SK-N-SH (cell line): Measurements from ENCODE around the gene FMN1. TPM values are rescaled to one million over a fixed set of nuclear protein-coding genes. Genes with fewer than 3 reads are reported as not detected.

Experiments used
- CTCF ChIA-PET: fragments of 300-600, 350-600 bp; formaldehyde crosslinking; extraction: SDS; loops from one replicate; lab custom pipeline; 2021; lab: Yijun Ruan, JAX
- POLR2A ChIA-PET: fragments of 350-600 bp; sonication (Branson Sonifier 250); formaldehyde crosslinking; extraction: SDS; loops from one replicate; lab custom pipeline; 2020; ENCODE audit warnings: antibody characterized with exemption, inconsistent platforms; lab: Yijun Ruan, JAX
- DNase-seq: peaks from one replicate; pipeline ENCODE4 v3.0.0; 2012
- H2AFZ ChIP-seq: fragments of 200-600 bp; sonication (generic); 2 replicates; pipeline ENCODE4 v1.8.1; 2016; ENCODE audit warnings: antibody characterized with exemption, mild to moderate bottlenecking, low read depth
- H3F3A ChIP-seq: fragments of 200-600 bp; sonication (generic); replicated peaks from 2 replicates; pipeline ENCODE3; 2016; ENCODE audit warnings: antibody characterized with exemption, mild to moderate bottlenecking; ENCODE audit not compliant: insufficient read depth
- H3K27ac ChIP-seq, 2 experiments: fragments of 200-500 bp in 1 of 2; fragments of 200-600 bp in 1 of 2; sonication (Bioruptor generic) in 1 of 2; sonication (generic), shearing (Covaris generic) in 1 of 2; 2 replicates each; pipeline versions ENCODE4 v1.5.1 to v1.6.1; 2014 to 2016; ENCODE audit warnings: low read depth in 2 of 2, inconsistent platforms in 1 of 2, low read length in 1 of 2, mild to moderate bottlenecking in 1 of 2, mixed read lengths in 1 of 2
- H3K27me3 ChIP-seq: fragments of 200-600 bp; sonication (generic), shearing (Covaris generic); 2 replicates; pipeline ENCODE4 v1.6.1; 2016; ENCODE audit warnings: mixed run types; ENCODE audit not compliant: insufficient read depth
- H3K36me3 ChIP-seq, 2 experiments: fragments of 200-500 bp in 1 of 2; fragments of 200-600 bp in 1 of 2; sonication (Bioruptor generic) in 1 of 2; sonication (generic) in 1 of 2; replicated peaks in 1 of 2; 2 replicates each; pipeline versions ENCODE3 to v1.5.1; 2014 to 2016; ENCODE audit warnings: low read length in 1 of 2, mild to moderate bottlenecking in 1 of 2; ENCODE audit not compliant: insufficient read depth in 2 of 2, control insufficient read depth in 1 of 2
- H3K4me1 ChIP-seq, 2 experiments: fragments of 200-500 bp in 1 of 2; fragments of 200-600 bp in 1 of 2; sonication (Bioruptor generic) in 1 of 2; sonication (generic), shearing (Covaris generic) in 1 of 2; 2 replicates each; pipeline versions ENCODE4 v1.5.1 to v1.6.1; 2014 to 2016; ENCODE audit warnings: low read depth in 1 of 2, low read length in 1 of 2, mixed run types in 1 of 2; ENCODE audit not compliant: insufficient read depth in 2 of 2, control insufficient read depth in 1 of 2
- H3K4me2 ChIP-seq: fragments of 200-600 bp; sonication (generic), shearing (Covaris generic); 2 replicates; pipeline ENCODE4 v1.6.1; 2017; ENCODE audit warnings: mixed run types
- H3K4me3 ChIP-seq, 2 experiments: fragments of 200-500 bp in 1 of 2; fragments of 200-600 bp in 1 of 2; sonication (Bioruptor generic) in 1 of 2; sonication (generic), shearing (Covaris generic) in 1 of 2; 2 replicates each; pipeline versions ENCODE4 v1.5.1 to v1.8.1; 2014 to 2016; ENCODE audit warnings: low read depth in 2 of 2, inconsistent platforms in 1 of 2, low read length in 1 of 2, mild to moderate bottlenecking in 1 of 2, mixed read lengths in 1 of 2, moderate library complexity in 1 of 2
- H3K79me2 ChIP-seq: fragments of 200-600 bp; sonication (generic); 2 replicates; pipeline ENCODE4 v1.8.1; 2017; ENCODE audit warnings: mild to moderate bottlenecking; ENCODE audit not compliant: insufficient read depth
- H3K9ac ChIP-seq: fragments of 200-600 bp; sonication (generic); 2 replicates; pipeline ENCODE4 v1.6.1; 2017; ENCODE audit warnings: mixed run types
- H3K9me2 ChIP-seq: fragments of 200-600 bp; sonication (generic); 2 replicates; pipeline ENCODE4 v1.6.1; 2017; ENCODE audit warnings: mixed run types
- H3K9me3 ChIP-seq: fragments of 200-600 bp; sonication (generic); 2 replicates; pipeline ENCODE4 v1.6.1; 2017; ENCODE audit warnings: mixed run types, mild to moderate bottlenecking, moderate library complexity
- H4K20me1 ChIP-seq: fragments of 200-600 bp; sonication (generic); 2 replicates; pipeline ENCODE4 v1.6.1; 2017; ENCODE audit warnings: mild to moderate bottlenecking, mixed run types; ENCODE audit not compliant: insufficient read depth
- CHD2 ChIP-seq: fragments of 150-350 bp; IDR thresholded peaks from 2 replicates; pipeline ENCODE4 v1.6.1; 2018; ENCODE audit warnings: low read length; ENCODE audit not compliant: partially characterized antibody
- ELF1 ChIP-seq: IDR thresholded peaks from 2 replicates; pipeline ENCODE4 v1.4.0; 2012
- EP300 ChIP-seq, 2 experiments: IDR thresholded peaks; 2 replicates each; pipeline versions ENCODE4 v1.4.0 to v1.6.1; 2012; ENCODE audit warnings: borderline replicate concordance in 1 of 2, low read depth in 1 of 2, low read length in 1 of 2
- EZH2phosphoT487 ChIP-seq: fragments of 200-600 bp; sonication (generic); IDR thresholded peaks from 2 replicates; pipeline ENCODE4 v1.6.1; 2017; ENCODE audit warnings: low read depth, mixed run types, mild to moderate bottlenecking, antibody characterized with exemption, moderate library complexity, borderline replicate concordance
- FOSL2 ChIP-seq: IDR thresholded peaks from 2 replicates; pipeline ENCODE4 v1.4.0; 2012; ENCODE audit warnings: low read depth, mild to moderate bottlenecking, moderate library complexity, borderline replicate concordance
- FOXJ3 ChIP-seq: sonication (generic); formaldehyde crosslinking; IDR thresholded peaks from 2 replicates; pipeline ENCODE4 v1.5.1; 2020; ENCODE audit warnings: mild to moderate bottlenecking, missing genetic modification reagents
- GATA2 ChIP-seq: sonication (generic); formaldehyde crosslinking; IDR thresholded peaks from 2 replicates; pipeline ENCODE4 v1.5.0; 2020; ENCODE audit warnings: mild to moderate bottlenecking, missing genetic modification reagents
- IRF3 ChIP-seq: fragments of 150-350 bp; IDR thresholded peaks from 2 replicates; pipeline ENCODE4 v1.6.1; 2016; ENCODE audit warnings: mild to moderate bottlenecking, low read depth, low read length
- JUND ChIP-seq: IDR thresholded peaks from 2 replicates; pipeline ENCODE4 v1.4.0; 2012
- MEF2A ChIP-seq: IDR thresholded peaks from 2 replicates; pipeline ENCODE4 v1.4.0; 2012; ENCODE audit warnings: low read depth, borderline replicate concordance
- NFIC ChIP-seq: IDR thresholded peaks from 2 replicates; pipeline ENCODE4 v1.4.0; 2012; ENCODE audit warnings: borderline replicate concordance
- NRF1 ChIP-seq: IDR thresholded peaks from 2 replicates; pipeline ENCODE4 v1.6.1; 2012; ENCODE audit warnings: low read depth, mild to moderate bottlenecking, low read length
- PBX3 ChIP-seq: IDR thresholded peaks from 2 replicates; pipeline ENCODE4; 2012
- RAD21 ChIP-seq: IDR thresholded peaks from 2 replicates; pipeline ENCODE4 v1.6.1; 2012; ENCODE audit warnings: mild to moderate bottlenecking, low read length
- RCOR1 ChIP-seq: fragments of 150-350 bp; IDR thresholded peaks from 2 replicates; pipeline ENCODE4 v1.6.1; 2017; ENCODE audit warnings: antibody characterized with exemption, low read length
- REST ChIP-seq: IDR thresholded peaks from 2 replicates; pipeline ENCODE4 v1.6.1; 2012; ENCODE audit warnings: mild to moderate bottlenecking, low read depth, low read length, moderate library complexity
- RXRA ChIP-seq: IDR thresholded peaks from 2 replicates; pipeline ENCODE4 v1.4.0; 2012; ENCODE audit warnings: low read depth, mild to moderate bottlenecking, borderline replicate concordance
- SIN3A ChIP-seq: IDR thresholded peaks from 2 replicates; pipeline ENCODE4 v1.6.1; 2012; ENCODE audit warnings: low read depth, mild to moderate bottlenecking, low read length, moderate library complexity, borderline replicate concordance
- SMC3 ChIP-seq: IDR thresholded peaks from 2 replicates; pipeline ENCODE4 v1.6.1; 2012; ENCODE audit warnings: low read depth, low read length, improper control_type of control experiment
- TAF1 ChIP-seq: IDR thresholded peaks from 2 replicates; pipeline ENCODE4 v1.6.1; 2012; ENCODE audit warnings: low read depth, mild to moderate bottlenecking, low read length, moderate library complexity, borderline replicate concordance
- TCF12 ChIP-seq: IDR thresholded peaks from 2 replicates; pipeline ENCODE4 v1.4.0; 2012
- TEAD4 ChIP-seq: IDR thresholded peaks from 2 replicates; pipeline ENCODE4 v1.4.0; 2012; ENCODE audit warnings: mild to moderate bottlenecking, borderline replicate concordance; ENCODE audit not compliant: insufficient read depth
- USF2 ChIP-seq: fragments of 150-350 bp; IDR thresholded peaks from 2 replicates; pipeline ENCODE4 v1.6.1; 2017; ENCODE audit warnings: antibody characterized with exemption, low read length, low read depth, borderline replicate concordance
- YY1 ChIP-seq: IDR thresholded peaks from 2 replicates; pipeline ENCODE4 v1.4.0; 2012; ENCODE audit warnings: low read depth, mild to moderate bottlenecking
- ZBTB33 ChIP-seq: IDR thresholded peaks from 2 replicates; pipeline ENCODE4 v1.4.0; 2012; ENCODE audit warnings: low read depth, borderline replicate concordance
- WGBS: methylation state at CpG from one replicate; pipeline ENCODE4 v1.1.6; 2017; ENCODE audit warnings: low lambda C conversion rate; 5-methylcytosine and 5-hydroxymethylcytosine counted together
- polyA plus RNA-seq, 3 experiments: library from polyadenylated mRNA; depleted of rRNA; stranded (reverse); fragments of >200 nt; gene quantifications; 2 replicates each; pipeline ENCODE4 v1.2.3, GENCODE V29; 2012

Gene FMN1
- polyA plus RNA-seq, 1 of the 3 experiments (the other 2 are of a cell fraction) = 9.1 TPM

- H3K36me3 ChIP-seq = peaks cover 0 to 18% of the 10 kb centered on the region in 2 experiments
- H2AFZ ChIP-seq = no peak overlapping the region
- peak overlapping the region; percentile 63 for H3K9ac ChIP-seq
- DNase-seq = no peak
- ChIA-PET POLR2A (no interaction called here), CTCF (interaction anchor here (1.0 to 5.0 kb wide), 5 partner anchors 14 to 241 kb away, joined by 3 to 22 read pairs (median 6); no protein-coding TSS in a partner anchor)
- no peaks in the 10 kb centered on the region for H3K9me3 ChIP-seq
- H4K20me1 ChIP-seq = no peaks in the 10 kb centered on the region
- peaks cover 60% of the 10 kb centered on the region for H3F3A ChIP-seq
- H3K27me3 ChIP-seq = no peaks in the 10 kb centered on the region
- 14% methylated on average over 2 of the region's 2 CpGs for WGBS
- H3K9me2 ChIP-seq = no peaks in the 10 kb centered on the region
- peaks cover 97% of the 10 kb centered on the region for H3K79me2 ChIP-seq
- peak overlapping the region in 1 of 2 experiments; percentile 27; a peak in 1 of 4 replicates for H3K4me3 ChIP-seq
- peak overlapping the region; percentile 85 to 99; a peak in 3 of 4 replicates for H3K27ac ChIP-seq
- peaks cover 2 to 71% of the 10 kb centered on the region in 2 experiments for H3K4me1 ChIP-seq
- peak overlapping the region; percentile 66 for H3K4me2 ChIP-seq
- TF ChIP-seq FOXJ3 (CRISPR knock-in tag) (no peak), RCOR1 (no peak), YY1 (no peak), TCF12 (peak; percentile 97), MEF2A (peak; percentile 84; the same call in 1 of the 2 replicates), RAD21 (no peak), RXRA (peak; percentile 93), NFIC (peak; percentile 93), REST (peak; percentile 60), TEAD4 (peak; percentile 98), IRF3 (no peak), EZH2phosphoT487 (no peak), USF2 (no peak), ZBTB33 (peak; percentile 81), JUND (peak; percentile 93), NRF1 (no peak), FOSL2 (peak; percentile 82), ELF1 (peak; percentile 45; the same call in 1 of the 2 replicates), CHD2 (no peak), SIN3A (peak; percentile 71; the same call in 1 of the 2 replicates), TAF1 (peak; percentile 65), PBX3 (peak; percentile 98), GATA2 (CRISPR knock-in tag) (no peak), SMC3 (no peak), EP300 (IDR thresholded peaks at IDR 0.05; ENCODE audit: borderline replicate concordance in 1 of 2, low read depth in 1 of 2, low read length in 1 of 2) (peak; percentile 74 to 100)
Observed at GRCh38 chr15:33104212-33104611, 90.3 kb downstream of the FMN1 start.
